Activated CD4-positive, alpha-beta T cell treated with anti-CD3 and anti-CD28 coated beads, Interleukin-2, amount 50 U/mL, for 4 hours (primary cell): ENCODE results near the gene CSF1R.

Source experiments
- DNase-seq, 2 experiments: peaks; one replicate each; pipeline ENCODE4 v3.0.0-alpha.2; 2020

CSF1R gene

GRCh38 chr5:150069672-150070627 lies 16.4 kb downstream of the CSF1R start:
- DNase-seq: no peak

DNA sequence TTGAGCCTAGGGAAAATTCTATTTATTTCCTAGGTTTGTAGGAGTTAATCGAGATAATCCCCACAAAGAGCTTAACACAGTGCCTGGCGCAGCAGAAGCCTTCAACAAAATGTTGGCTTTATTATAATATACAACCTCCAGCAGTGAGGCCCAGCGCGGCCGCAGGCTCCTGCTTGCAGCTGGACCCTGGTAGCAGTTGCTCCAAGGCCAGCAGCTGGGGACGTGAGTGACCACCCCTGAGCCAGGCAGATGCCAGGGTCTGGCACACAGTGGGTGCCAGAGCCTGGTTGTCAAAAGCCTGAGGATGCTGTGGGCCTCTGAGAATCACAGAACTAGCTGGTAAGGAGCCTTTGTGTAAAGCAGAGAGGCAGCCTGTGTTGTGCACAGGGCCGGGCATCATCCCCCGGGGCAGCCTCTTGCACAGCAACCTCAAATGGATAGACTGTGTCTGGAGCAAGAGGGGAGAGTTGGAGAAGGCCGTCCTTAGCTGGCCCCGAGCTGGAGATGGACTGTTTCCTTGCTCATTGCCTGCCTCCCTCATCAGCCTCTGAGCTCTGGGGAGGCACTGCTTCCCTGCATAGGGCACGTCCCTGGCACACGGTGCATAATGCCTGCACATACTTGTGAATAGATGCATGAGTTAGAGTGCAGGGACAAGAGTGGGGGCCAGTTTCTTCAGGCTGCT lies 17.3 kb downstream of the CSF1R start:
- DNase-seq: no peak

DNA sequence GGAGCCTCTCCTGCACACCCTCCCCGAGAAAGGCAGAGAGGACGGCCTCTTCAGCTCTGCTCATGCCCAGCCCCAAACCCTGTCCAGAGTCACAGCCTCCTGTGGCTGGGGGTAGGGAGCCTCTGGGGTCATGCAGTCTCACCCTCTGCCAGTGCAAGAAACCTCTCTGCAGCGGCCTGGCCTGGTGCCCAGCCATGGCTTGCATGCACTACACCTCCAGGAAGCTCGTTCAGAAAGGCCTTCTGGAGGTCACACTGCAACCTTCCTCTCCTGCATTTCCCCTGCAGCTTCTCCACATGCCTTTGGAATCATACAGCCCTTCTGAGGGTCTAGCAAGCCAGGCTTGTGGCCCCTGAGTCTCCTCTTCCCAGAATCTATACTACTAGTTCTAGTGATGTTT lies 17.9 kb downstream of the CSF1R start:
- no peak for DNase-seq

GRCh38 chr5:150068071-150068470 lies 18.3 kb downstream of the CSF1R start:
- no peak for DNase-seq

GRCh38 chr5:150067405-150067960 lies 18.9 kb downstream of the CSF1R start:
- DNase-seq: no peak

GRCh38 chr5:150066901-150067396 lies 19.4 kb downstream of the CSF1R start:
- no peak for DNase-seq

- DNase-seq: no peak
These were observed 19.9 kb downstream of the CSF1R start for GRCh38 chr5:150066436-150066835.

DNA sequence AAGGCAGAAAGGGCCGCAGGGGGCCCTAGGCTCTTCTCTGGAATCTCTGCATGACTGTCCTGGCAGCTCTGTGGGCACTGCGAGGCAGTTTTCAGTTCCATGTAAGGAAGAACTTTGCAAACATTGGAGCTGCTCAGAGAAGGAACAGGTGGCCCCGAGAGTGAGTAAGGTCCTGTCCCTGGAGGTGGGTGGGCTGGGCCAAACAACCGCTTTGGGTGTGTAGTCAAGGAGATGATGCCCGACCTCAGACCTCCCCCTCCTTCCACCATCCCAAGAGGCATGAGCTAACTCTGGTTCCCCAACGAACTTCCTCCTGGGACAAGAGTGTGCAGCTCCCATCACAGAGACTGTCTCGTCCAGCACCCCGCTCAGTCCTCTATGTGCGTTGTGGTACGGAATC lies 20.5 kb downstream of the CSF1R start:
- DNase-seq: no peak

GRCh38 chr5:150065346-150065745 lies 21.0 kb downstream of the CSF1R start:
- DNase-seq: no peak

DNA sequence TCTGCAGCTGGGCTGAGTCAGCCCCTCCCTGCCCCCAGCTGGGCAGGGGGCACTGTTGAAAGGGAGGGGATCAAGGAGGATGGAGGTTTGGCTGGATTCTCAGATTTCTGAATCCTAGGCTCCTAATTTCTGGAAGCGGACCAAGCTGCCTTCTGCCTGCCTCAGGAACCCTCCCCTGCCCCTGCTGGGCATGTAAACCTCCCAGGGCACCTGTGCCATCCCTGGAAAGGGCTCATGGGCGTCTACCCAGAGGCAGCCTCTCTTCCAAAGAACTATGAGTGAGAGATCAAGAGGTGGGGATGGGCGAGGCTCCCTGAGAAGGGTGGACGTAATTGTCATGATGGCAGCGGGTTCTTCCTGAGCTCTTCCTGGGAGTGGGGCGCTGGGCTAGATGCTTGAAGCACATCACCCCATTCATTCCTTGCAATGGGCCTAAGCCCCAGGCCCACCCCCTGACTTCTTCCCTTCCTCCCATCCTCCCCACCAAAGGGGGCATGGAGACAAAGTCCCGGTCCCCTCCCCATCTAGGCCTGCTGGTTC lies 21.6 kb downstream of the CSF1R start:
- no peak for DNase-seq

GRCh38 chr5:150063638-150064037 lies 22.7 kb downstream of the CSF1R start:
- DNase-seq: no peak

- DNase-seq: no peak
These were observed 24.0 kb downstream of the CSF1R start for GRCh38 chr5:150062216-150062922.

DNA sequence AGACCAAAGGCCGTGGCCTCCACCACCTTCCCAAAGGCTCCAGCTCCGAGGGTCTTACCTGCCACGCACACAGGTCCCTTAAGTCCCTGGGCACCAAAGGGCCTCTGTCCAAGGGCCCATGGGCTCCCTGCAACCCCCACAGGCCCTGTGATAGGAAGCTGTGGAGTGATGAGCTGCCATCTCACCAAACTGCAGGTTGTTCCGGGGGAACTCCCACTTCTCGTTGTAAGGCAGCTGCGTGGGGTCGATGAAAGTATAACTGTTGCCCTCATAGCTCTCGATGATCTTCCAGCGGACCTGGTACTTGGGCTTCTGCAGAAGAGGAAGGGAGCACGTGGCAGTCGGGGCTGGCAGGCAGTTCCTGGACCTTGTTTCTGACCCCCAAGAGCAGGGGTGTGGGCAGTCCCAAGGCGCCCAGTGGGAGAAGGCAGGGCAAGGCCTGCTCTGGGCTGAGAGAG lies 24.8 kb downstream of the CSF1R start:
- no peak for DNase-seq

DNA sequence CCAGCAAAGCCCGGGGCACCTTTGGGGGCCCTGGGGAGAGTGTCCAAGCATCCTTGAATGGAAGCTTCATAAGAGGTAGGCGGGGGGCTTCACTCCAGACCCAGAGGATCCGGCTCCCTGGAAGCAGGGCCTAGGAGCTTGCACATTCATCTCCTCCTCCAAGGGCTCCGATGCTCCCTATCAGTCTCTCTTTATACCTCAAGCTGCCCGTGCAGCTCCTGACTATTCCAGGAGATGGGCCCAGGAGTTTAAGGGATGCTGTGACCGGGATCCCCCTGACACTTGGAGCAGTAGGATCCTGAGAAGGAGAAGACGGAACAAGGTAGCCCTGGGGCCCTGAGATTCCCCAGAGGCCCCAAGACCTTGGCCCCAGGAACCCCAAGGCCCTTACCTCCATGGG lies 25.9 kb downstream of the CSF1R start:
- DNase-seq: no peak

GRCh38 chr5:150059623-150060022 lies 26.7 kb downstream of the CSF1R start:
- DNase-seq: no peak

DNA sequence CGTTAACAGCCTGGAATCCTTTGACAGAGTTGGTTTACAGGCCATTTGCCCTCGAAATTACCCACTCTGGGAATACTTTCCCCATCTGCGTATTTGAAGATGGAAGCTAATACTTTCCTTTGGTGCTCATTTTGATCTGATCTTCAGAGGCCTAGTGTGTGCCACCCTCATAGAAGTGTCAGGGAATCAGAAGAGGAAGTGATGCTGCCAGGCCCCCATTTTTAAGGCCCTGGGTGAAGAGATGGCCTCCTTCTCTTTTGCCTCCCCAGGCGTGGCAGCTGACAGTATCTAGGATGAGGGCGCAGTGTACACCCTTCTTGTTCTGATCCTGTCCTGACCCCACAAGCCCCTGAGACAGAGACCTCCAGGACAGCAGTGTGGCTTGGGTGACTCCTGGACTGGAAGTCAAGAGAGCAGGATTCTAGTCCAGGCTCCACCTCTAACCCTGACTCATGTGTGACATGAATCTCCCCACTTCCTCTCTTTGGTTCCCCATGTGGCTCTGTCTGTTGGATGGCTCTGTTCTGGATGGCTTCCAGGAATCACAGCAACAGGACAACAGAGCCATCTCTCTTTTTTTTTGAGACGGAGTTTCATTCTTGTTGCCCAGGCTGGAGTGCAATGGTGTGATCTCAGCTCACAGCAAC lies 27.8 kb downstream of the CSF1R start:
- DNase-seq: no peak

DNA sequence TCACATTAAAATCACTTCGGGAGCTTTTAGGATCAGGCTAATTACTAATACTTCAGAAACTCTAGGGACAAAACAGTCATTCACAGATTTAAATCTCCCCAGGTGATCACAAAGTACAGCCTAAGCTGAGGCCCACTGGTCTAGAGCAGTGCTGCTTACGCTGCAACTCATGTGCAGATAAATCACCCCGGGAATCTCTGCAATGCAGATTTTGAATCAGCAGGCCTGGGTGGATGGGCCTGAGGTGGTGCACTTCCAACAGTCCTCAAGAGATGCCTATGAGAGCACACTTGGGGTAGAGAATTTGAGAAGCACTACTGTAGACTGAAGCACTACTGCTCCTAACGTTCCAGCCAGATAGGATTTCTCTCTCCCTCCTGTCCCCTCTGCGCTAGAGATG lies 28.4 kb downstream of the CSF1R start:
- no peak for DNase-seq

DNA sequence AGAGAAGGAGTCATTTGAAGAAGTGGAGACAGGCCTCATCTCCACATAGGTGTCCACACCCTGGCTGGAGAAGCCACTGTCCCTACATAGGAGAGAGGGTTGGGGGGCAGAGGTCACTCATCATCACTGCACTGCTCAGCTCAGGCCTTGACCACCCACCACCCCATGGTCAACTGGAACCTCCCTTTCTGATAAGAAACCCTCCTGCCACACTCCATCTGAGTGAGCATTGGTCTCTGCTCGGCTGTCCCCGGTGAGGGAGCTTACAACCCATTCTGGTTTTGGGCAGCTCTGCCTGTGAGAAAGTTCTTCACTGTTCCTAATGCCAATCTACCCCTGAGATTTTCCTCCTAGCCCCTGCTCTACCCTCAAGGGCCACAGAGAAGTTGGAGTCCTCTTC lies 28.8 kb downstream of the CSF1R start:
- no peak for DNase-seq

DNA sequence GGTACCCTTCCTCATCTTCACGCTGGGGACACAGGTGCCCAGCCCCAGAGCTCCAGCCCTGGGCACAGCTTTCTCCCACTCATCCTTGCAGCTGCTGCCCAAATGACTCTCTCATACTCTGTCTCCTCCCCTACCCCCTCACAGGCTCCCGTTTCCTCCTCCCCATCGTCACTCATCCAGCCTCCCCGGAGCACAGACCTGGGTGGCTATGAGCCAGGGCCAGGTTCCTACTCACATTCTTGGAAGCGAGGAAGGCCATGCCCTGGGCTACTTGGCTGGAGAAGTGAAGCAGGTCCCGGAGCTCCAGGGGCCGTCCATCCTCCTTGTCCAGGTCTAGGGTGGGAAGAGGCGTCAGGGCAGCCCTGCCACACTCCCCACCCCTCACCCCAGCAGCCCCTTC lies 29.3 kb downstream of the CSF1R start:
- DNase-seq: no peak

DNA sequence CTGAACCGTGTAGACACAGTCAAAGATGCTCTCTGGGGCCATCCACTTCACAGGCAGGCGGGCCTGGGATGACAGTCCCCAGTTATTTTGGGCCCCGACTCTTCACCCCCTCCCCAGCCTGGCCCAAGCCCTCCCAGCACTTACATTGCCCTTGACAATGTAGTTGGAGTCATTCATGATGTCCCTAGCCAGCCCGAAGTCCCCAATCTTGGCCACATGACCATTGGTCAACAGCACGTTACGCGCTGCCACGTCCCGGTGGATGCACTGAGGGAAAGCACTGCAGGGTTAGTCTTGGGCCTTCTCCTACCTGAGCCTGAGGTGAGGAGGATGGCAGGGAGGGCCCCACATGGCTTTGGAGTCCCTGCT lies 30.3 kb downstream of the CSF1R start:
- no peak for DNase-seq

GRCh38 chr5:150055326-150056074 lies 30.9 kb downstream of the CSF1R start:
- no peak for DNase-seq
